ENCODE results near the gene TAF13. TPM values are rescaled to one million over a fixed set of nuclear protein-coding genes. Genes with fewer than 3 reads are reported as not detected.

Gene TAF13
- total RNA-seq: 9.4 and 20.0 TPM in 2 replicates

GRCh38 chr1:109075531-109076490 lies at the start of gene TAF13:
Gene TAF13 (minus strand): TSS chr1:109076003. CDS start chr1:109075947, 56 bp downstream.

GRCh38 chr1:109113590-109114341 lies 38.0 kb upstream of the TAF13 start, which contains the start of gene ELAPOR1:
Gene ELAPOR1 (plus strand): TSS chr1:109114115. CDS start chr1:109114184, 69 bp downstream.

GRCh38 chr1:109090196-109091077 lies 14.6 kb upstream of the TAF13 start, which contains the start of gene TMEM167B:
Gene TMEM167B (plus strand): TSS chr1:109090764. CDS start chr1:109090873, 109 bp downstream.

GRCh38 chr1:109041621-109042468 lies 34.0 kb downstream of the TAF13 start, which contains the start of gene WDR47:
Gene WDR47 (minus strand): TSS chr1:109042102. CDS start chr1:109023512, 18,590 bp downstream.

Other genes starting within 250 kb of the TAF13 start
- not detected in 2 replicates for gene AKNAD1, start 218.9 kb downstream of the TAF13 start, total RNA-seq
- 4.7 and 45.0 TPM in 2 replicates for gene GPSM2, start 199.0 kb downstream of the TAF13 start, total RNA-seq
- gene CLCC1, start 112.5 kb downstream of the TAF13 start, total RNA-seq: 13.7 and 16.0 TPM in 2 replicates
- gene WDR47, start 33.9 kb downstream of the TAF13 start, total RNA-seq: 7.7 and 11.9 TPM in 2 replicates
- 12.5 and 15.8 TPM in 2 replicates for gene TMEM167B, start 14.8 kb upstream of the TAF13 start, total RNA-seq
- 0.33 and 4.1 TPM in 2 replicates for gene ELAPOR1, start 38.1 kb upstream of the TAF13 start, total RNA-seq
- gene SARS1, start 137.9 kb upstream of the TAF13 start, total RNA-seq: 178 and 180 TPM in 2 replicates
- gene CELSR2, start 173.5 kb upstream of the TAF13 start, total RNA-seq: 12.9 and 51.5 TPM in 2 replicates
- gene PSRC1, start 207.1 kb upstream of the TAF13 start, total RNA-seq: 6.5 and 50.8 TPM in 2 replicates
- gene MYBPHL, start 231.0 kb upstream of the TAF13 start, total RNA-seq: not detected in 2 replicates